Kidney (tissue), 14 donors: ENCODE data around the gene BEX1. TPM values are rescaled to one million over a fixed set of nuclear protein-coding genes. Genes with fewer than 3 reads are reported as not detected.
A peak's percentile ranks its signal among the peaks of the same experiment; 100 is the strongest.

ENCODE experiments used
- DNase-seq, 5 donors: peaks; one replicate each; pipeline ENCODE4 v3.0.0-alpha.2; 2013 to 2020
- FAIRE-seq: peaks from 2 replicates; lab custom pipeline; 2012; peaks lifted over from hg19 to GRCh38; lab: Jason Lieb, UNC
- H3K27ac ChIP-seq, 2 donors: one replicate each; pipeline ENCODE4 v1.7.0; 2013; ENCODE audit warnings: low read depth in 2 of 2, low read length in 2 of 2, inconsistent platforms in 1 of 2
- H3K27me3 ChIP-seq: one replicate; pipeline ENCODE4 v1.7.1; 2013; ENCODE audit warnings: low read length, inconsistent platforms; ENCODE audit not compliant: control insufficient read depth, insufficient read depth
- H3K36me3 ChIP-seq, 3 donors: one replicate each; pipeline versions ENCODE4 v1.7.0 to v1.7.1; 2013; ENCODE audit warnings: low read length in 3 of 3, control low read depth in 1 of 3, inconsistent platforms in 1 of 3; ENCODE audit not compliant: insufficient read depth in 3 of 3, control insufficient read depth in 2 of 3
- H3K4me1 ChIP-seq, 3 donors: one replicate each; pipeline versions ENCODE4 v1.7.0 to v1.7.1; 2013; ENCODE audit warnings: low read length in 3 of 3, inconsistent platforms in 1 of 3, low read depth in 1 of 3; ENCODE audit not compliant: control insufficient read depth in 2 of 3, insufficient read depth in 2 of 3
- H3K4me3 ChIP-seq, 3 donors: one replicate each; pipeline versions ENCODE4 v1.7.0 to v1.8.1; 2013; ENCODE audit warnings: low read length in 3 of 3, control low read depth in 1 of 3, inconsistent platforms in 1 of 3
- H3K9ac ChIP-seq, 3 donors: one replicate each; pipeline versions ENCODE4 v1.7.0 to v1.7.1; 2013; ENCODE audit warnings: low read length in 3 of 3, control low read depth in 1 of 3, inconsistent platforms in 1 of 3
- H3K9me3 ChIP-seq, 3 donors: one replicate each; pipeline versions ENCODE4 v1.7.0 to v1.7.1; 2013; ENCODE audit warnings: low read length in 3 of 3, control low read depth in 1 of 3, inconsistent platforms in 1 of 3; ENCODE audit not compliant: control insufficient read depth in 2 of 3, insufficient read depth in 1 of 3
- CTCF ChIP-seq: IDR thresholded peaks from 3 replicates; pipeline ENCODE4 v1.5.1; 2012; ENCODE audit warnings: mild to moderate bottlenecking, moderate library complexity, borderline replicate concordance; ENCODE audit not compliant: insufficient read depth; ENCODE audit errors: extremely low read depth
- intact Hi-C: fragments of 100-400 bp; cut with DNase I; formaldehyde crosslinking; loops from one replicate; pipeline ENCODE4 v1.11.1; 2022
- polyA plus RNA-seq: library from polyadenylated mRNA; stranded (reverse); fragments of 350-450 nt; fragmentation: Illumina TruSeq; extraction: RNeasy Lipid Tissue Mini Kit (QIAGEN cat#74804); gene quantifications from one replicate; pipeline ENCODE4 v1.2.3, GENCODE V29; 2014; ENCODE audit warnings: low read depth, low replicate concordance; ENCODE audit not compliant: insufficient read depth
- total RNA-seq: library from RNA; stranded (reverse); fragmentation: NEBNext Ultra II Directional; extraction: Animal tissue kit (Norgen Biotek cat#: 25700); gene quantifications from one replicate; pipeline ENCODE4 v1.2.1, GENCODE V29; 2021
- donor health status: control.
- donor health status: control.
- donor health status: control.
- donor health status: control.
- donor health status: control.
- donor health status: DM: yes; HTN: yes; CAD: no.
- donor health status: Normal renal cell carcinoma (clear cell type).

Gene BEX1
- total and polyA plus RNA-seq, 2 donors from 2014 or later: 5.4 to 32.8 TPM

- Histone ChIP-seq H3K27me3 (no peaks in the 10 kb centered on the region), H3K36me3 (no peaks in the 10 kb centered on the region), H3K9ac (no peak overlapping the region), H3K9me3 (no peaks in the 10 kb centered on the region), H3K4me1 (no peaks in the 10 kb centered on the region), H3K27ac (no peak overlapping the region), H3K4me3 (no peak overlapping the region)
- no peak for TF ChIP-seq CTCF
- FAIRE-seq: no peak
- intact Hi-C loops: no loop called here
- no peak for DNase-seq
Observed at GRCh38 chrX:103066606-103067005, 2.6 kb upstream of the BEX1 start.

- Histone ChIP-seq H3K36me3 (no peaks in the 10 kb centered on the region), H3K27me3 (no peaks in the 10 kb centered on the region), H3K4me3 (peak overlapping the region in 2 of 3 donors; percentile 26 to 35), H3K9me3 (no peaks in the 10 kb centered on the region), H3K27ac (no peak overlapping the region), H3K9ac (no peak overlapping the region), H3K4me1 (no peaks in the 10 kb centered on the region)
- no peak for FAIRE-seq
- TF ChIP-seq CTCF: no peak
- peak; percentile 57 to 78 (median 74) for DNase-seq
- intact Hi-C loops: no loop called here
Observed at GRCh38 chrX:103063191-103063845, 653 bp downstream of the BEX1 start.

- no peaks in the 10 kb centered on the region for H3K4me1 ChIP-seq
- no peak for TF ChIP-seq CTCF
- H3K4me3 ChIP-seq: no peak overlapping the region
- no peaks in the 10 kb centered on the region for H3K9me3 ChIP-seq
- no peak for FAIRE-seq
- intact Hi-C loops: no loop called here
- H3K27ac ChIP-seq: no peak overlapping the region
- no peaks in the 10 kb centered on the region for H3K36me3 ChIP-seq
- H3K27me3 ChIP-seq: no peaks in the 10 kb centered on the region
- no peak overlapping the region for H3K9ac ChIP-seq
- no peak for DNase-seq
Observed at GRCh38 chrX:103061486-103061885, 2.5 kb downstream of the BEX1 start.

- Histone ChIP-seq H3K27ac (no peak overlapping the region), H3K36me3 (no peaks in the 10 kb centered on the region), H3K9ac (no peak overlapping the region), H3K9me3 (no peaks in the 10 kb centered on the region), H3K27me3 (no peaks in the 10 kb centered on the region), H3K4me3 (no peak overlapping the region), H3K4me1 (no peaks in the 10 kb centered on the region)
- FAIRE-seq (no peak), DNase-seq (no peak)
- intact Hi-C loops: no loop called here
- no peak for TF ChIP-seq CTCF
Observed at GRCh38 chrX:103056902-103057301, 7.1 kb downstream of the BEX1 start.
